GM19452 (cell line): ENCODE measurements around the gene MAPKBP1.

Experiments used
- ATAC-seq: cut with Tn5 transposase; IDR thresholded peaks from one replicate; pipeline ENCODE4 v1.9.1; 2021; ENCODE audit not compliant: unreplicated experiment

The MAPKBP1 gene

GRCh38 chr15:41866263-41866703, 92.0 kb downstream of the MAPKBP1 start:
- ATAC-seq, result no peak

- no peak for ATAC-seq
Observed at GRCh38 chr15:41866872-41867579, 92.7 kb downstream of the MAPKBP1 start.

GRCh38 chr15:41868321-41868720, 94.0 kb downstream of the MAPKBP1 start:
- ATAC-seq, result no peak

- no peak for ATAC-seq
Observed at GRCh38 chr15:41869770-41870688, 95.7 kb downstream of the MAPKBP1 start.

- ATAC-seq, result no peak
Observed at GRCh38 chr15:41870689-41871081, 96.4 kb downstream of the MAPKBP1 start.

GRCh38 chr15:41871175-41871905, 97.1 kb downstream of the MAPKBP1 start:
- ATAC-seq, result no peak

- ATAC-seq, result no peak
Observed at GRCh38 chr15:41872166-41872747, 98.0 kb downstream of the MAPKBP1 start.

- no peak for ATAC-seq
Observed at GRCh38 chr15:41873711-41874110, 99.4 kb downstream of the MAPKBP1 start.

GRCh38 chr15:41874736-41875135, 100.5 kb downstream of the MAPKBP1 start:
- ATAC-seq, result no peak

- ATAC-seq, result no peak
Observed at GRCh38 chr15:41876007-41876406, 101.7 kb downstream of the MAPKBP1 start.

GRCh38 chr15:41876689-41877088, 102.4 kb downstream of the MAPKBP1 start:
- no peak for ATAC-seq
